HepG2 (cell line): ENCODE results near the gene KCNE4. TPM values are rescaled to one million over a fixed set of nuclear protein-coding genes. Genes with fewer than 3 reads are reported as not detected.

Source experiments
- ATAC-seq: fragments of 200-7000 bp; cut with Tn5 transposase; 3 replicates; pipeline ENCODE4 v1.9.1; 2020; ENCODE audit warnings: mild to moderate bottlenecking, moderate library complexity
- BruUV-seq: library from RNA; stranded (reverse); fragments of 400-500 nt; replicated peaks from 2 replicates; lab custom pipeline; 2021; lab: Mats Ljungman, UMichigan
- CTCF ChIA-PET: fragments of 300-600 bp; formaldehyde crosslinking; extraction: SDS; loops from one replicate; lab custom pipeline; 2021; ENCODE audit warnings: low total read pairs, inconsistent platforms, low intra/inter-chr PET ratio; lab: Yijun Ruan, JAX
- POLR2A ChIA-PET: fragments of 350-600 bp; sonication (Branson Sonifier 250); formaldehyde crosslinking; loops from one replicate; lab custom pipeline; 2020; ENCODE audit warnings: antibody characterized with exemption, inconsistent platforms; lab: Yijun Ruan, JAX
- DNase-seq: peaks from one replicate; pipeline ENCODE4 v3.0.0-alpha.2; 2015; ENCODE audit warnings: low spot score
- FAIRE-seq: peaks from 3 replicates; lab custom pipeline; 2011; peaks lifted over from hg19 to GRCh38; lab: Jason Lieb, UNC
- H2AFZ ChIP-seq: one replicate; pipeline ENCODE4 v1.6.1; 2011; ENCODE audit warnings: low read length, inconsistent platforms
- H3K27ac ChIP-seq: fragments of 300-600 bp; 3 replicates; pipeline ENCODE4 v1.8.0; 2011; ENCODE audit warnings: mixed run types, mild to moderate bottlenecking, mixed read lengths, low read length, inconsistent platforms; ENCODE audit not compliant: insufficient read depth; ENCODE audit errors: extremely low read length
- H3K27me3 ChIP-seq, 2 experiments: fragments of 200-600 bp in 1 of 2; 2 replicates in 1 of 2; 3 replicates in 1 of 2; pipeline versions ENCODE4 v1.6.0 to v1.8.0; 2011; ENCODE audit warnings: low read length in 2 of 2, mild to moderate bottlenecking in 2 of 2, moderate library complexity in 2 of 2, inconsistent platforms in 1 of 2; ENCODE audit not compliant: insufficient read depth in 2 of 2, control insufficient read depth in 1 of 2
- H3K36me3 ChIP-seq, 2 experiments: fragments of 200-600 bp in 1 of 2; replicated peaks in 1 of 2; 2 replicates in 1 of 2; 3 replicates in 1 of 2; pipeline versions ENCODE4 v1.5.1 to v1.8.0; 2011; ENCODE audit warnings: low read length in 2 of 2, inconsistent platforms in 1 of 2; ENCODE audit not compliant: insufficient read depth in 2 of 2, control insufficient read depth in 1 of 2
- H3K4me1 ChIP-seq: 2 replicates; pipeline ENCODE4 v1.5.1; 2012; ENCODE audit warnings: low read length, inconsistent platforms; ENCODE audit not compliant: insufficient read depth
- H3K4me2 ChIP-seq: 2 replicates; pipeline ENCODE4 v1.6.0; 2011; ENCODE audit warnings: low read depth, low read length, inconsistent platforms
- H3K4me3 ChIP-seq, 3 experiments: fragments of 200-600 bp in 1 of 3; sonication (generic), shearing (Covaris generic) in 1 of 3; replicated peaks in 1 of 3; 2 replicates each; pipeline ENCODE4 v1.5.1; 2011 to 2016; ENCODE audit warnings: low read length in 3 of 3, inconsistent platforms in 2 of 3, low read depth in 2 of 3, mild to moderate bottlenecking in 2 of 3, control low read depth in 1 of 3, mixed read lengths in 1 of 3; ENCODE audit not compliant: insufficient read depth in 1 of 3
- H3K79me2 ChIP-seq: one replicate; pipeline ENCODE4 v1.6.1; 2011; ENCODE audit warnings: low read length, inconsistent platforms; ENCODE audit not compliant: insufficient read depth
- H3K9ac ChIP-seq: 2 replicates; pipeline ENCODE4 v1.6.0; 2011; ENCODE audit warnings: mild to moderate bottlenecking, low read depth, low read length, inconsistent platforms; ENCODE audit not compliant: insufficient read depth
- H3K9me3 ChIP-seq: 2 replicates; pipeline ENCODE4 v1.5.1; 2012; ENCODE audit warnings: mild to moderate bottlenecking, low read length
- H4K20me1 ChIP-seq: 2 replicates; pipeline ENCODE4 v1.6.0; 2011; ENCODE audit warnings: inconsistent platforms, mild to moderate bottlenecking, low read length, moderate library complexity; ENCODE audit not compliant: insufficient read depth
- POLR2AphosphoS2 ChIP-seq: IDR thresholded peaks from 2 replicates; pipeline ENCODE4 v1.6.1; 2011; ENCODE audit warnings: low read depth, low read length, improper control_type of control experiment
- SRY ChIP-seq: sonication (generic); formaldehyde crosslinking; IDR thresholded peaks from 2 replicates; pipeline ENCODE4 v1.8.0; 2022; ENCODE audit warnings: mild to moderate bottlenecking, missing genetic modification reagents
- TEAD3 ChIP-seq: optimal IDR thresholded peaks from 2 replicates; pipeline ENCODE3; 2016; ENCODE audit warnings: borderline replicate concordance
- ZNF232 ChIP-seq: sonication (generic); formaldehyde crosslinking; IDR thresholded peaks from 2 replicates; pipeline ENCODE4 v1.4.0; 2020; ENCODE audit warnings: missing genetic modification reagents, borderline replicate concordance
- ZNF710 ChIP-seq: sonication (generic); formaldehyde crosslinking; IDR thresholded peaks from 2 replicates; pipeline ENCODE4 v1.5.0; 2020; ENCODE audit warnings: mild to moderate bottlenecking, missing genetic modification reagents, borderline replicate concordance
- WGBS: methylation state at CpG from one replicate; pipeline ENCODE4 v1.1.6; 2017; ENCODE audit warnings: low lambda C conversion rate; 5-methylcytosine and 5-hydroxymethylcytosine counted together
- in situ Hi-C: cut with HindIII; loops from 2 replicates; pipeline ENCODE4 v1.10.0; 2017; ENCODE audit warnings: low pct_unique_long_range_greater_than_20kb; ENCODE audit not compliant: extremely low pct_ligation_motif_present
- intact Hi-C: fragments of 100-400 bp; cut with micrococcal nuclease; formaldehyde crosslinking; loops from one replicate; pipeline ENCODE4 v1.10.0; 2022; ENCODE audit not compliant: unreplicated experiment
- polyA plus RNA-seq, 8 experiments: library from polyadenylated mRNA; depleted of rRNA in 3 of 8; stranded (reverse) in 7 of 8; unstranded in 1 of 8; fragments of >200 nt; fragmentation: Illumina TruSeq in 4 of 8; extraction: Trizol in 4 of 8; gene quantifications; 2 replicates each; pipeline versions ENCODE4 v1.2.1 to v1.2.3, GENCODE V29; 2011 to 2016; ENCODE audit warnings: low read depth in 4 of 8, missing spikeins in 1 of 8, mixed read lengths in 1 of 8; ENCODE audit not compliant: insufficient read depth in 1 of 8
- total RNA-seq, 5 experiments: library from RNA; depleted of rRNA; stranded (reverse); fragments of >200 nt; fragmentation: Illumina TruSeq; extraction: Trizol; gene quantifications; 2 replicates each; pipeline ENCODE4 v1.2.3, GENCODE V29; 2016; ENCODE audit warnings: low read depth in 1 of 5

The KCNE4 gene
- total and polyA plus RNA-seq, 2 of the 13 experiments (the other 11 are each of a cell fraction or from before 2014, with no cell fraction given), result not detected

GRCh38 chr2:223102450-223102849 lies 50.5 kb downstream of the KCNE4 start:
- no peak for DNase-seq
- no peak overlapping the region for H3K4me2 ChIP-seq
- no peaks in the 10 kb centered on the region for H3K79me2 ChIP-seq
- WGBS, result 71% methylated on average over 3 of the region's 3 CpGs
- in situ Hi-C loops (loop anchor here (5.0 kb wide), 1 partner anchor 130 kb away; no protein-coding TSS in a partner anchor), intact Hi-C loops (no loop called here)
- H4K20me1 ChIP-seq, result no peaks in the 10 kb centered on the region
- H3K27ac ChIP-seq, result no peak overlapping the region
- ATAC-seq, result no peak
- H2AFZ ChIP-seq, result no peak overlapping the region
- CTCF ChIA-PET, result interaction anchor here (0.7 to 2.7 kb wide), 3 partner anchors 128 to 412 kb away, joined by 3 to 28 read pairs (median 11); no protein-coding TSS in a partner anchor
- no peak for FAIRE-seq
- no peak for TF ChIP-seq ZNF232
- TF ChIP-seq SRY (CRISPR knock-in tag), result no peak
- no peak for TF ChIP-seq ZNF710 (CRISPR knock-in tag)
- no peak for TF ChIP-seq POLR2AphosphoS2
- no peak for TF ChIP-seq TEAD3 (CRISPR knock-in tag)
- TF ChIP-seq, all 625 proteins: peak for 0
- Histone ChIP-seq H3K27me3 (0 out of 5 replicates have a peak, but pooled peaks cover 1 to 8% of the 10 kb centered on the region in 2 experiments), H3K4me1 (no peaks in the 10 kb centered on the region), H3K9me3 (no peaks in the 10 kb centered on the region), H3K4me3 (no peak overlapping the region), H3K9ac (no peak overlapping the region), H3K36me3 (no peaks in the 10 kb centered on the region)
- POLR2A ChIA-PET, result no interaction called here
- BruUV-seq, result no TSS peak
